ENCODE measurements around the gene VSX1.

Gene VSX1

GRCh38 chr20:25081730-25082497 lies at the start of gene VSX1:
Gene VSX1 (minus strand): TSS chr20:25082141. CDS start chr20:25082096, 45 bp downstream.
- DNase-seq: no peak

- DNase-seq: no peak
Measured at GRCh38 chr20:25129908-25130307, 48.0 kb upstream of the VSX1 start.

- DNase-seq: no peak
Measured at GRCh38 chr20:25129428-25129827, 47.5 kb upstream of the VSX1 start.

GRCh38 chr20:25128649-25129048 lies 46.7 kb upstream of the VSX1 start:
- no peak for DNase-seq

GRCh38 chr20:25127761-25128537 lies 46.0 kb upstream of the VSX1 start:
- no peak for DNase-seq

- DNase-seq: no peak
Measured at GRCh38 chr20:25126204-25127029, 44.5 kb upstream of the VSX1 start.

- DNase-seq: no peak
Measured at GRCh38 chr20:25125636-25126035, 43.7 kb upstream of the VSX1 start.

GRCh38 chr20:25120920-25121319 lies 39.0 kb upstream of the VSX1 start:
- no peak for DNase-seq

GRCh38 chr20:25120457-25120856 lies 38.5 kb upstream of the VSX1 start:
- no peak for DNase-seq

GRCh38 chr20:25118529-25118928 lies 36.6 kb upstream of the VSX1 start:
- DNase-seq: no peak

- DNase-seq: no peak
Measured at GRCh38 chr20:25117990-25118389, 36.0 kb upstream of the VSX1 start.

GRCh38 chr20:25116739-25117458 lies 35.0 kb upstream of the VSX1 start:
- peak; percentile 66 for DNase-seq

GRCh38 chr20:25103526-25103925 lies 21.6 kb upstream of the VSX1 start:
- no peak for DNase-seq

GRCh38 chr20:25100914-25101313 lies 19.0 kb upstream of the VSX1 start:
- no peak for DNase-seq

- DNase-seq: no peak
Measured at GRCh38 chr20:25099601-25100140, 17.7 kb upstream of the VSX1 start.

- no peak for DNase-seq
Measured at GRCh38 chr20:25097498-25097897, 15.6 kb upstream of the VSX1 start.

- no peak for DNase-seq
Measured at GRCh38 chr20:25090492-25091429, 8.8 kb upstream of the VSX1 start.

- no peak for DNase-seq
Measured at GRCh38 chr20:25089662-25090061, 7.7 kb upstream of the VSX1 start.

- DNase-seq: no peak
Measured at GRCh38 chr20:25089096-25089495, 7.2 kb upstream of the VSX1 start.

GRCh38 chr20:25088267-25088666 lies 6.3 kb upstream of the VSX1 start:
- no peak for DNase-seq
